ENCODE measurements around the gene PLCB4. TPM values are rescaled to one million over a fixed set of nuclear protein-coding genes. Genes with fewer than 3 reads are reported as not detected.

Gene PLCB4
- total RNA-seq, 2 donors from 2014 or later, result not detected

GRCh38 chr20:9156529-9157280 lies 87.8 kb downstream of the PLCB4 start:
- ATAC-seq (replicated peaks in 1 of 2), result no peak
- no peak overlapping the region for H3K4me3 Mint-ChIP-seq
- H3K4me1 Mint-ChIP-seq (ENCODE audit: low read depth), result peaks cover 5% of the 10 kb centered on the region
- no peaks in the 10 kb centered on the region for H3K27me3 Mint-ChIP-seq (ENCODE audit: low read depth)
- no peak overlapping the region for H3K27ac Mint-ChIP-seq
- H3K9me3 Mint-ChIP-seq, result peaks cover 4 to 11% of the 10 kb centered on the region in 2 donors
- no peak for DNase-seq
- no peaks in the 10 kb centered on the region for H3K36me3 Mint-ChIP-seq (ENCODE audit: insufficient read depth in 2 of 2)

GRCh38 chr20:9160331-9160730 lies 91.4 kb downstream of the PLCB4 start:
- no peaks in the 10 kb centered on the region for H3K27me3 Mint-ChIP-seq (ENCODE audit: low read depth)
- H3K4me3 Mint-ChIP-seq, result peak overlapping the region in 1 of 2 donors; percentile 22
- peaks cover 0 to 8% of the 10 kb centered on the region in 2 donors for H3K9me3 Mint-ChIP-seq
- ATAC-seq (replicated peaks in 1 of 2) (no peak), DNase-seq (no peak)
- H3K4me1 Mint-ChIP-seq (ENCODE audit: low read depth), result peaks cover 5% of the 10 kb centered on the region
- H3K27ac Mint-ChIP-seq, result no peak overlapping the region
- no peaks in the 10 kb centered on the region for H3K36me3 Mint-ChIP-seq (ENCODE audit: insufficient read depth in 2 of 2)

DNA sequence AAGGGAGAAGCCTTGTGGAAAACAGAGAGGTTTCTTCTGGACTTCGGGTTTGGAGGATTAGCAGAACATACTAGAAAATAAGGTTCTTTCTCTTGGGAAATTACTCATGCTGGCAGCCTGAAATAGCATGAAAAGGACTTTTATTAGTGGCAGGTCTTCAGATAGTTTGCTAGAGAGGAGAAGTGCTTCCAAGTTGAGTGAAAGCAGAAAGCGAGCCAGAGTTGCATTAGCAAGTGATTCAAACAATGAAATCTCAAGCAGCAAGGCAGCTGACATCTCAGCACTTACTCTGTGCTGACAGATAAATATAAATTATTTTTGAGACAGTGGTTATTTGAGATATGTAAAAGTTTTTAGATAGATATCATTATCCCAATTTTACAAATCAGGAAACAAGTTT lies 91.9 kb downstream of the PLCB4 start:
- H3K4me3 Mint-ChIP-seq, result peak overlapping the region in 1 of 2 donors; percentile 22
- H3K4me1 Mint-ChIP-seq (ENCODE audit: low read depth), result peaks cover 5% of the 10 kb centered on the region
- H3K27ac Mint-ChIP-seq, result no peak overlapping the region
- H3K9me3 Mint-ChIP-seq, result peaks cover 2 to 4% of the 10 kb centered on the region in 2 donors
- H3K36me3 Mint-ChIP-seq (ENCODE audit: insufficient read depth in 2 of 2), result no peaks in the 10 kb centered on the region
- DNase-seq, result no peak
- H3K27me3 Mint-ChIP-seq (ENCODE audit: low read depth), result no peaks in the 10 kb centered on the region
- no peak for ATAC-seq (replicated peaks in 1 of 2)

- H3K4me1 Mint-ChIP-seq (ENCODE audit: low read depth), result peaks cover 5% of the 10 kb centered on the region
- no peaks in the 10 kb centered on the region for H3K36me3 Mint-ChIP-seq (ENCODE audit: insufficient read depth in 2 of 2)
- no peak overlapping the region for H3K27ac Mint-ChIP-seq
- ATAC-seq (replicated peaks in 1 of 2) (no peak), DNase-seq (no peak)
- peaks cover 2% of the 10 kb centered on the region in 2 donors for H3K9me3 Mint-ChIP-seq
- H3K27me3 Mint-ChIP-seq (ENCODE audit: low read depth), result no peaks in the 10 kb centered on the region
- no peak overlapping the region for H3K4me3 Mint-ChIP-seq
Observed at GRCh38 chr20:9161311-9161710, 92.4 kb downstream of the PLCB4 start.

DNA sequence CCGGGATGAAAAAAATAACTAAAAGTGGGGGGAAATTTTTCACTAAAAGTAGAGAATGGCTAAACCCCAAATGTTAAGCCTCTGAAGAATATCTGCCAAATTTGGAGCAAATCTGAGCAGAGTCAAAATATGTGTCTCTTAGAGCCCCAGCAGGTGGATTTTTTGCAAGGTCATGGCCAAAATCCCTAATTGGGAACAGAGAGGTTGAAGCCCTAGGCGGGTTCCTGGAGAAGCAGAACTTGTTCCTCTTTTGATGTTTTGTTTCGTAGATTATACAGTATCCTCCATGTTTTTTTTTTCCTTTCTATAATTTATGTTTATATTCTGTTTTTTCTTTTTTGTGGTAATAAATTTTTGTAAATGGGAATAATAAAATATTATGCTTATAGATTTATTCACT lies 94.4 kb downstream of the PLCB4 start:
- no peak overlapping the region for H3K27ac Mint-ChIP-seq
- H3K4me3 Mint-ChIP-seq, result no peak overlapping the region
- DNase-seq, result no peak
- peaks cover 5% of the 10 kb centered on the region for H3K4me1 Mint-ChIP-seq (ENCODE audit: low read depth)
- ATAC-seq (replicated peaks in 1 of 2), result no peak
- H3K36me3 Mint-ChIP-seq (ENCODE audit: insufficient read depth in 2 of 2), result no peaks in the 10 kb centered on the region
- H3K27me3 Mint-ChIP-seq (ENCODE audit: low read depth), result no peaks in the 10 kb centered on the region
- H3K9me3 Mint-ChIP-seq, result peaks cover 2% of the 10 kb centered on the region in 2 donors

GRCh38 chr20:9163995-9164394 lies 95.1 kb downstream of the PLCB4 start:
- Mint-ChIP-seq H3K4me1 (ENCODE audit: low read depth) (peaks cover 5% of the 10 kb centered on the region), H3K36me3 (ENCODE audit: insufficient read depth in 2 of 2) (no peaks in the 10 kb centered on the region), H3K27ac (no peak overlapping the region)

GRCh38 chr20:9165261-9165660 lies 96.4 kb downstream of the PLCB4 start:
- Mint-ChIP-seq H3K36me3 (ENCODE audit: insufficient read depth in 2 of 2) (no peaks in the 10 kb centered on the region), H3K27ac (no peak overlapping the region), H3K27me3 (ENCODE audit: low read depth) (no peaks in the 10 kb centered on the region), H3K4me3 (no peak overlapping the region), H3K4me1 (ENCODE audit: low read depth) (peaks cover 5% of the 10 kb centered on the region), H3K9me3 (peaks cover 2% of the 10 kb centered on the region in 2 donors)
- DNase-seq (no peak), ATAC-seq (replicated peaks in 1 of 2) (no peak)

More at GRCh38 chr20:9163995-9164394, 95.1 kb downstream of the PLCB4 start:
- ATAC-seq (replicated peaks in 1 of 2) (no peak), DNase-seq (no peak)
- no peak overlapping the region for H3K4me3 Mint-ChIP-seq
- no peaks in the 10 kb centered on the region for H3K27me3 Mint-ChIP-seq (ENCODE audit: low read depth)
- H3K9me3 Mint-ChIP-seq, result peaks cover 2% of the 10 kb centered on the region in 2 donors

DNA sequence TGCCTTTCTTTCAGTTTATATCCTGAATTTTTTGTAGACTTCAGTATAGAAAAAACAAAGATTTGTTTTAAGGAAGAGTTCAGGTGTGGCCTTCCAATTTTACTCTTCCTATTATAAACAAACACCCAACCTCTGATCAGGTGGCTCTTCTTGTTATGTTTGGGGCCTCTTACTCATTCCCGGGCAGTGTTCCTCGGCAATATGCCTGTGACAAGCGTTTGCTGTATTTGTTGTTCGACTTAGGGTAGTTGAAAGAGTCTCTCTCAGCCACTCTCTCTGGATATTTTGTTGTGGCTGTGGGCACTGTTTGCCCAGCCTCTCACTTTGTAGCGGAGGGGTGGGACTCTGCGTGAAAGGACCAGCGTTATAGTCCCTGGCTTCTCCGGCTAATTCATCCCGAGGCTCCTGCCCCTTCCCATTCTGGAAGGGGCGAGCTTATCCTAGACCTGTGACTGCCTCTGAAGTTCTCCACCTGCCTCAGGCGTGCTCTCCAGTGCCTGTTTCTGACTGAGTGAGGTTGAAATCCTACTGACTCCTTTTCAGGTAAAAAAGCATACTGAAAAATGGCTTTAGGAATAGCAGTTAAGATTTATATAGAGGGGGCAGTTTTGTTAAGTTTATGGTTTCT lies 97.4 kb downstream of the PLCB4 start:
- Mint-ChIP-seq H3K27me3 (ENCODE audit: low read depth) (no peaks in the 10 kb centered on the region), H3K9me3 (peaks cover 2% of the 10 kb centered on the region in 2 donors), H3K36me3 (ENCODE audit: insufficient read depth in 2 of 2) (no peaks in the 10 kb centered on the region), H3K4me1 (ENCODE audit: low read depth) (no peaks in the 10 kb centered on the region), H3K4me3 (no peak overlapping the region), H3K27ac (no peak overlapping the region)
- DNase-seq (no peak), ATAC-seq (replicated peaks in 1 of 2) (no peak)

GRCh38 chr20:9169409-9169808 lies 100.5 kb downstream of the PLCB4 start:
- H3K4me1 Mint-ChIP-seq (ENCODE audit: low read depth), result no peaks in the 10 kb centered on the region
- no peak overlapping the region for H3K27ac Mint-ChIP-seq
- H3K9me3 Mint-ChIP-seq, result peaks cover 0 to 2% of the 10 kb centered on the region in 2 donors
- DNase-seq, result no peak
- no peaks in the 10 kb centered on the region for H3K27me3 Mint-ChIP-seq (ENCODE audit: low read depth)
- no peak for ATAC-seq (replicated peaks in 1 of 2)
- H3K4me3 Mint-ChIP-seq, result no peak overlapping the region
- no peaks in the 10 kb centered on the region for H3K36me3 Mint-ChIP-seq (ENCODE audit: insufficient read depth in 2 of 2)

GRCh38 chr20:9172851-9173250 lies 104.0 kb downstream of the PLCB4 start:
- DNase-seq (no peak), ATAC-seq (replicated peaks in 1 of 2) (no peak)
- Mint-ChIP-seq H3K9me3 (peaks cover 0 to 2% of the 10 kb centered on the region in 2 donors), H3K27ac (no peak overlapping the region), H3K27me3 (ENCODE audit: low read depth) (no peaks in the 10 kb centered on the region), H3K4me1 (ENCODE audit: low read depth) (no peaks in the 10 kb centered on the region), H3K36me3 (ENCODE audit: insufficient read depth in 2 of 2) (no peaks in the 10 kb centered on the region), H3K4me3 (no peak overlapping the region)

DNA sequence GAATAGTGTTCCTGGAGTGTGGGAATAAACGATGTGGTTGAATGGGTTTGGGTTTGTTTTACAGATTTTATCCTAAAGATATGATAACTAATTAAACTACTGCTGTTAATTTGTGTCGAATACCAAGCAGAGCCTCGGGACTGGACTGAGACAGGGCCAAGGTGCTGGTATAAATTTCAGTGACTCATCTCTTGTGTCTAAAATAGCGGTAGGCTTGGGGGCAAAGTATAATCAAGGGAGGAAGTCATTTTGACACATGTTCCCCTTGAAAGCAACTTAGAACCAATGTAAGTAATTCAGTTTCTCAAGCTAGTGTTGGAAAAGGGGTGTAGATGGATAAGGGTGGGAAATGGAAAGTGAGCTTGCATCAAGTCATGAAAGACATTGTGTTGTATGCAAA lies 108.4 kb downstream of the PLCB4 start:
- no peak for ATAC-seq (replicated peaks in 1 of 2)
- H3K9me3 Mint-ChIP-seq, result peaks cover 0 to 2% of the 10 kb centered on the region in 2 donors
- H3K4me1 Mint-ChIP-seq (ENCODE audit: low read depth), result no peaks in the 10 kb centered on the region
- H3K27me3 Mint-ChIP-seq (ENCODE audit: low read depth), result no peaks in the 10 kb centered on the region
- no peaks in the 10 kb centered on the region for H3K36me3 Mint-ChIP-seq (ENCODE audit: insufficient read depth in 2 of 2)
- H3K4me3 Mint-ChIP-seq, result no peak overlapping the region
- no peak overlapping the region for H3K27ac Mint-ChIP-seq
- no peak for DNase-seq

- no peak for ATAC-seq (replicated peaks in 1 of 2)
- H3K27me3 Mint-ChIP-seq (ENCODE audit: low read depth), result no peaks in the 10 kb centered on the region
- H3K9me3 Mint-ChIP-seq, result peaks cover 0 to 2% of the 10 kb centered on the region in 2 donors
- no peaks in the 10 kb centered on the region for H3K4me1 Mint-ChIP-seq (ENCODE audit: low read depth)
- no peak overlapping the region for H3K4me3 Mint-ChIP-seq
- no peak for DNase-seq
- H3K27ac Mint-ChIP-seq, result no peak overlapping the region
- no peaks in the 10 kb centered on the region for H3K36me3 Mint-ChIP-seq (ENCODE audit: insufficient read depth in 2 of 2)
Observed at GRCh38 chr20:9179193-9179802, 110.4 kb downstream of the PLCB4 start.

- ATAC-seq (replicated peaks in 1 of 2), result no peak
- Mint-ChIP-seq H3K27ac (no peak overlapping the region), H3K4me1 (ENCODE audit: low read depth) (no peaks in the 10 kb centered on the region), H3K27me3 (ENCODE audit: low read depth) (no peaks in the 10 kb centered on the region), H3K9me3 (peaks cover 0 to 2% of the 10 kb centered on the region in 2 donors), H3K4me3 (no peak overlapping the region), H3K36me3 (ENCODE audit: insufficient read depth in 2 of 2) (no peaks in the 10 kb centered on the region)
- DNase-seq, result no peak
Observed at GRCh38 chr20:9179867-9180266, 111.0 kb downstream of the PLCB4 start.

Measured in activated T-cell treated with anti-CD3 and anti-CD28 coated beads, Interleukin-2, amount 50 U/mL, for 72 hours (primary cell).